Islet precursor cell (in vitro differentiated cells): Measurements from ENCODE around the gene GPC6.
A peak's percentile ranks its signal among the peaks of the same experiment; 100 is the strongest.

Source experiments
- DNase-seq: peaks from one replicate; pipeline ENCODE4 v3.0.0-alpha.2; 2018

The GPC6 gene

GRCh38 chr13:94079876-94080275 lies 853.3 kb downstream of the GPC6 start:
- no peak for DNase-seq

- DNase-seq = no peak
These were observed 853.9 kb downstream of the GPC6 start for GRCh38 chr13:94080527-94080926.

GRCh38 chr13:94087100-94087499 lies 860.5 kb downstream of the GPC6 start:
- no peak for DNase-seq

- no peak for DNase-seq
These were observed 862.1 kb downstream of the GPC6 start for GRCh38 chr13:94088742-94089141.

- no peak for DNase-seq
These were observed 864.3 kb downstream of the GPC6 start for GRCh38 chr13:94090773-94091480.

GRCh38 chr13:94093652-94094315 lies 867.2 kb downstream of the GPC6 start:
- DNase-seq = no peak

- no peak for DNase-seq
These were observed 883.2 kb downstream of the GPC6 start for GRCh38 chr13:94109715-94110374.

- DNase-seq = no peak
These were observed 885.6 kb downstream of the GPC6 start for GRCh38 chr13:94112227-94112626.

GRCh38 chr13:94112731-94113130 lies 886.1 kb downstream of the GPC6 start:
- DNase-seq = no peak

GRCh38 chr13:94113245-94113644 lies 886.6 kb downstream of the GPC6 start:
- no peak for DNase-seq

- no peak for DNase-seq
These were observed 887.6 kb downstream of the GPC6 start for GRCh38 chr13:94114166-94114565.

GRCh38 chr13:94115054-94115453 lies 888.4 kb downstream of the GPC6 start:
- no peak for DNase-seq

- no peak for DNase-seq
These were observed 892.8 kb downstream of the GPC6 start for GRCh38 chr13:94119360-94119936.

- no peak for DNase-seq
These were observed 894.3 kb downstream of the GPC6 start for GRCh38 chr13:94120878-94121277.

GRCh38 chr13:94121686-94122085 lies 895.1 kb downstream of the GPC6 start:
- DNase-seq = no peak

GRCh38 chr13:94122300-94122915 lies 895.8 kb downstream of the GPC6 start:
- DNase-seq = no peak

GRCh38 chr13:94123557-94123956 lies 897.0 kb downstream of the GPC6 start:
- DNase-seq = no peak

GRCh38 chr13:94128430-94128829 lies 901.8 kb downstream of the GPC6 start:
- peak; percentile 83 for DNase-seq

GRCh38 chr13:94129490-94129894 lies 902.9 kb downstream of the GPC6 start:
- DNase-seq = no peak

- DNase-seq = no peak
These were observed 912.2 kb downstream of the GPC6 start for GRCh38 chr13:94138831-94139230.

GRCh38 chr13:94139393-94139995 lies 912.9 kb downstream of the GPC6 start:
- DNase-seq = no peak

GRCh38 chr13:94140027-94140426 lies 913.4 kb downstream of the GPC6 start:
- no peak for DNase-seq

- no peak for DNase-seq
These were observed 913.9 kb downstream of the GPC6 start for GRCh38 chr13:94140511-94140910.
